Panc1 (cell line): ENCODE measurements around the gene FARS2. TPM values are rescaled to one million over a fixed set of nuclear protein-coding genes. Genes with fewer than 3 reads are reported as not detected.

Experiments used
- ATAC-seq: fragments of 200-7000 bp; cut with Tn5 transposase; 2 replicates; pipeline ENCODE4 v1.9.1; 2020; ENCODE audit warnings: mild to moderate bottlenecking, moderate library complexity
- BruUV-seq: library from RNA; stranded (reverse); fragments of 400-500 nt; replicated peaks from 2 replicates; lab custom pipeline; 2021; lab: Mats Ljungman, UMichigan
- CTCF ChIA-PET: fragments of 300-600 bp; sonication (Branson Sonifier 250); formaldehyde crosslinking; loops from one replicate; lab custom pipeline; 2022; ENCODE audit warnings: antibody characterized with exemption; lab: Charles Lee
- POLR2A ChIA-PET: fragments of 300-600 bp; sonication (Branson Sonifier 250); formaldehyde crosslinking; loops from one replicate; lab custom pipeline; 2022; ENCODE audit warnings: antibody characterized with exemption; lab: Charles Lee
- DNase-seq: peaks from one replicate; pipeline ENCODE4 v3.0.0-alpha.2; 2010; ENCODE audit warnings: low read depth, low spot score
- H3K27ac ChIP-seq: 2 replicates; pipeline ENCODE4 v1.5.1; 2011; ENCODE audit warnings: mild to moderate bottlenecking, low read length, inconsistent platforms
- H3K27me3 ChIP-seq: fragments of 200-500 bp; sonication (Bioruptor generic); 2 replicates; pipeline ENCODE4 v1.6.0; 2014; ENCODE audit warnings: low read length, inconsistent platforms; ENCODE audit not compliant: control insufficient read depth, insufficient read depth
- H3K36me3 ChIP-seq: fragments of 200-500 bp; sonication (Bioruptor generic); 2 replicates; pipeline ENCODE4 v1.5.1; 2014; ENCODE audit warnings: inconsistent platforms, mild to moderate bottlenecking, low read length, moderate library complexity; ENCODE audit not compliant: control insufficient read depth, insufficient read depth
- H3K4me1 ChIP-seq: 2 replicates; pipeline ENCODE4 v1.5.1; 2011; ENCODE audit warnings: inconsistent platforms, mild to moderate bottlenecking, low read length, moderate library complexity; ENCODE audit not compliant: control insufficient read depth, insufficient read depth
- H3K4me3 ChIP-seq, 2 experiments: 2 replicates each; pipeline ENCODE4 v1.5.1; 2011 to 2012; ENCODE audit warnings: low read depth in 2 of 2, low read length in 2 of 2, mild to moderate bottlenecking in 2 of 2, inconsistent platforms in 1 of 2, moderate library complexity in 1 of 2
- H3K9me3 ChIP-seq: fragments of 200-500 bp; sonication (Bioruptor generic); 2 replicates; pipeline ENCODE4 v1.5.1; 2014; ENCODE audit warnings: low read depth, mild to moderate bottlenecking, inconsistent platforms, low read length, moderate library complexity; ENCODE audit not compliant: control insufficient read depth, insufficient read depth
- POLR2AphosphoS5 ChIP-seq: IDR thresholded peaks from 2 replicates; pipeline ENCODE4 v1.6.1; 2012; ENCODE audit warnings: mild to moderate bottlenecking, low read depth, low read length, moderate library complexity
- SIN3A ChIP-seq: IDR thresholded peaks from 2 replicates; pipeline ENCODE4 v1.6.1; 2012; ENCODE audit warnings: low read depth, mild to moderate bottlenecking, low read length, moderate library complexity, borderline replicate concordance; ENCODE audit not compliant: insufficient read depth
- TCF7L2 ChIP-seq: IDR thresholded peaks from 2 replicates; pipeline ENCODE4 v1.6.1; 2011; ENCODE audit warnings: mild to moderate bottlenecking, low read depth, low read length, inconsistent platforms
- in situ Hi-C: cut with HindIII; loops from 2 replicates; pipeline ENCODE4 v1.10.0; 2016; ENCODE audit warnings: low sequenced_read_pairs, low pct_unique_long_range_greater_than_20kb
- intact Hi-C: fragments of 100-400 bp; cut with micrococcal nuclease; formaldehyde crosslinking; loops from one replicate; pipeline ENCODE4 v1.10.0; 2022; ENCODE audit not compliant: unreplicated experiment
- total RNA-seq: library from RNA; stranded (reverse); gene quantifications from one replicate; pipeline ENCODE4 v1.2.1, GENCODE V29; 2021; ENCODE audit not compliant: unreplicated experiment
- TF ChIP-seq, protein P1 (sequence below): fragments of 450-650 bp; IDR thresholded peaks from 2 replicates; pipeline ENCODE4 v1.5.1; 2017; ENCODE audit warnings: mild to moderate bottlenecking
- TF ChIP-seq, protein P2 (sequence below), 2 experiments: IDR thresholded peaks; 2 replicates each; pipeline ENCODE4 v1.6.1; 2011 to 2012; ENCODE audit warnings: low read depth in 2 of 2, control low read depth in 1 of 2, low read length in 1 of 2, mild to moderate bottlenecking in 1 of 2, moderate library complexity in 1 of 2; ENCODE audit not compliant: insufficient read depth in 1 of 2

FARS2 gene
- total RNA-seq, 1 experiment from 2014 or later: 12.8 TPM

DNA sequence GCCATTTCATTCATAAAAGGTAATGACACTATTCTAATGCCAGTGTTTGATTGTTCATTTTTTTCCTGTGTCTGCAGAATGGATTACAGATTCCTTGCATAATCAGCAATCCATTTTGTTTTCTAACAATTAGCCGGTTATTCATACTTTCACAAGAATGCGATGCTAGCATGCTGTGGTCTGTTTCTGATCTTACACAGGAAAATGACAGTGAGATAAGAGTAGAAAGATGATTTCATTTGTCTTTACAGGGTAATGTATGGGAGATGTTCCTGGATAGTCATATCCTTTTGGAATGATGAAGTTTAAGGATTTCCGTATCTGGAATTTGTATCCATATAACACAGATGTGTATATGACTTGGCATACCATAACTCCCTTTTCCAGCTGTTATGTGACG, 207.3 kb downstream of the FARS2 start:
- no peak for ATAC-seq
- CTCF ChIA-PET: no interaction called here
- Histone ChIP-seq H3K4me3 (no peak overlapping the region), H3K27me3 (no peaks in the 10 kb centered on the region), H3K9me3 (no peaks in the 10 kb centered on the region), H3K36me3 (no peaks in the 10 kb centered on the region), H3K4me1 (no peaks in the 10 kb centered on the region), H3K27ac (no peak overlapping the region)
- intact Hi-C loops (no loop called here), in situ Hi-C loops (no loop called here)
- no peak for DNase-seq
- POLR2A ChIA-PET: no interaction called here
- no TSS peak for BruUV-seq
- no peak for TF ChIP-seq POLR2AphosphoS5
- TF ChIP-seq SIN3A: no peak
- TF ChIP-seq, protein P1, sequence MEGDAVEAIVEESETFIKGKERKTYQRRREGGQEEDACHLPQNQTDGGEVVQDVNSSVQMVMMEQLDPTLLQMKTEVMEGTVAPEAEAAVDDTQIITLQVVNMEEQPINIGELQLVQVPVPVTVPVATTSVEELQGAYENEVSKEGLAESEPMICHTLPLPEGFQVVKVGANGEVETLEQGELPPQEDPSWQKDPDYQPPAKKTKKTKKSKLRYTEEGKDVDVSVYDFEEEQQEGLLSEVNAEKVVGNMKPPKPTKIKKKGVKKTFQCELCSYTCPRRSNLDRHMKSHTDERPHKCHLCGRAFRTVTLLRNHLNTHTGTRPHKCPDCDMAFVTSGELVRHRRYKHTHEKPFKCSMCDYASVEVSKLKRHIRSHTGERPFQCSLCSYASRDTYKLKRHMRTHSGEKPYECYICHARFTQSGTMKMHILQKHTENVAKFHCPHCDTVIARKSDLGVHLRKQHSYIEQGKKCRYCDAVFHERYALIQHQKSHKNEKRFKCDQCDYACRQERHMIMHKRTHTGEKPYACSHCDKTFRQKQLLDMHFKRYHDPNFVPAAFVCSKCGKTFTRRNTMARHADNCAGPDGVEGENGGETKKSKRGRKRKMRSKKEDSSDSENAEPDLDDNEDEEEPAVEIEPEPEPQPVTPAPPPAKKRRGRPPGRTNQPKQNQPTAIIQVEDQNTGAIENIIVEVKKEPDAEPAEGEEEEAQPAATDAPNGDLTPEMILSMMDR: no peak
- TF ChIP-seq TCF7L2: no peak
- TF ChIP-seq, protein P2, sequence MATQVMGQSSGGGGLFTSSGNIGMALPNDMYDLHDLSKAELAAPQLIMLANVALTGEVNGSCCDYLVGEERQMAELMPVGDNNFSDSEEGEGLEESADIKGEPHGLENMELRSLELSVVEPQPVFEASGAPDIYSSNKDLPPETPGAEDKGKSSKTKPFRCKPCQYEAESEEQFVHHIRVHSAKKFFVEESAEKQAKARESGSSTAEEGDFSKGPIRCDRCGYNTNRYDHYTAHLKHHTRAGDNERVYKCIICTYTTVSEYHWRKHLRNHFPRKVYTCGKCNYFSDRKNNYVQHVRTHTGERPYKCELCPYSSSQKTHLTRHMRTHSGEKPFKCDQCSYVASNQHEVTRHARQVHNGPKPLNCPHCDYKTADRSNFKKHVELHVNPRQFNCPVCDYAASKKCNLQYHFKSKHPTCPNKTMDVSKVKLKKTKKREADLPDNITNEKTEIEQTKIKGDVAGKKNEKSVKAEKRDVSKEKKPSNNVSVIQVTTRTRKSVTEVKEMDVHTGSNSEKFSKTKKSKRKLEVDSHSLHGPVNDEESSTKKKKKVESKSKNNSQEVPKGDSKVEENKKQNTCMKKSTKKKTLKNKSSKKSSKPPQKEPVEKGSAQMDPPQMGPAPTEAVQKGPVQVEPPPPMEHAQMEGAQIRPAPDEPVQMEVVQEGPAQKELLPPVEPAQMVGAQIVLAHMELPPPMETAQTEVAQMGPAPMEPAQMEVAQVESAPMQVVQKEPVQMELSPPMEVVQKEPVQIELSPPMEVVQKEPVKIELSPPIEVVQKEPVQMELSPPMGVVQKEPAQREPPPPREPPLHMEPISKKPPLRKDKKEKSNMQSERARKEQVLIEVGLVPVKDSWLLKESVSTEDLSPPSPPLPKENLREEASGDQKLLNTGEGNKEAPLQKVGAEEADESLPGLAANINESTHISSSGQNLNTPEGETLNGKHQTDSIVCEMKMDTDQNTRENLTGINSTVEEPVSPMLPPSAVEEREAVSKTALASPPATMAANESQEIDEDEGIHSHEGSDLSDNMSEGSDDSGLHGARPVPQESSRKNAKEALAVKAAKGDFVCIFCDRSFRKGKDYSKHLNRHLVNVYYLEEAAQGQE (IDR thresholded peaks at IDR 0.05; ENCODE audit: insufficient read depth in 1 of 2, low read depth in 2 of 2, low read length in 1 of 2): no peak

DNA sequence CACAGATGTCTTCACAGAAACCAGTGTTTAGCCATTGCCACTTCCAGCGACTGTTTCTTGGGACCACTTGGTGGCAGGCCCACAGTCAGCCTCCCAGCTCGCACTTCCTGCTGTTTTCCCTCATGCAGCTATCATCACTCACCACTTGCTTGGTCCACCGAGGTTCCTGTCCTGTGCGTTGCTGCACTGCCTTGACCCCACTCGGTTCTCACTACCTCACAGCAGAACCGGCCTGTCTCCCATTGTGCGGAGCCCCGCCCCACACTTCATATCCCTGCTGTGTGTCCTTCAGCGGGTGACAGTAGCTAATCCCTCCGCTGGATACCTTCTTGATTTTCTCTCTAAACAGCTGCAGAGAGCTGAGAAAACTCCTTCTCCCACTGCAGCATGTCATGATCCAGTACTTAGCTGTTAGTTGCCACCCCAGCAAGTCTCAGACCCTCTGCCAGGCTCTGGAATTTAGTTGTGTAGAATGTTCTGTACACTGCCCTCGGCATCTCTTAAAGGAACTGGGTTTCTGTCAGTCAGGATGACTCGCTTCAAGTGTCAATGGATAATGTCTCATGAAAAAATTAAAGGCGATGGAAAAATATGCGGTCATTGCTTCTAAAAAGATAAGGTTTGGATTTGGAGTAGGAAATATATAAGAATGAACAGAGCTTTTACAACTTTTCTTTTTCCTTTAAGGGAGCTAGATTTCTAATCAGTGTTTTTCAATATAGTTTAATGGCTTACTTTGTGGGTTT, 208.0 kb downstream of the FARS2 start:
- POLR2A ChIA-PET: no interaction called here
- no TSS peak for BruUV-seq

More for the DNA sequence above, 208.0 kb downstream of the FARS2 start:
- H3K36me3 ChIP-seq: no peaks in the 10 kb centered on the region
- H3K27me3 ChIP-seq: no peaks in the 10 kb centered on the region
- ATAC-seq (no peak), DNase-seq (no peak)
- H3K4me1 ChIP-seq: no peaks in the 10 kb centered on the region
- in situ Hi-C loops (no loop called here), intact Hi-C loops (no loop called here)
- H3K27ac ChIP-seq: no peak overlapping the region
- CTCF ChIA-PET: no interaction called here
- no peaks in the 10 kb centered on the region for H3K9me3 ChIP-seq
- H3K4me3 ChIP-seq: no peak overlapping the region
- TF ChIP-seq SIN3A (no peak), TCF7L2 (no peak), POLR2AphosphoS5 (no peak)
- TF ChIP-seq, protein P2 (IDR thresholded peaks at IDR 0.05; ENCODE audit: insufficient read depth in 1 of 2, low read depth in 2 of 2, low read length in 1 of 2): no peak
- TF ChIP-seq, protein P1: no peak
